Tibial nerve (tissue), 4 donors: ENCODE results near the gene CRYL1. TPM values are rescaled to one million over a fixed set of nuclear protein-coding genes. Genes with fewer than 3 reads are reported as not detected.

Experiments used
- DNase-seq, 2 donors: peaks; one replicate each; pipeline ENCODE4 v3.0.0-alpha.2; 2019; ENCODE audit warnings: low spot score in 2 of 2
- H3K27ac ChIP-seq, 4 donors: fragments of 200-600 bp; sonication (generic) in 3 of 4; one replicate each; pipeline ENCODE4 v1.5.1; 2017 to 2019; ENCODE audit warnings: mild to moderate bottlenecking in 1 of 4
- H3K27me3 ChIP-seq, 2 donors: fragments of 200-600 bp; sonication (generic) in 1 of 2; one replicate each; pipeline versions ENCODE4 v1.5.1 to v1.6.0; 2017 to 2019
- H3K36me3 ChIP-seq, 3 donors: fragments of 200-600 bp; sonication (generic); one replicate each; pipeline ENCODE4 v1.5.1; 2018 to 2019
- H3K4me1 ChIP-seq, 4 donors: fragments of 200-600 bp; sonication (generic) in 3 of 4; one replicate each; pipeline ENCODE4 v1.5.1; 2017 to 2019
- H3K4me3 ChIP-seq, 4 donors: fragments of 200-600 bp; sonication (generic) in 3 of 4; one replicate each; pipeline ENCODE4 v1.5.1; 2017 to 2019; ENCODE audit warnings: mild to moderate bottlenecking in 1 of 4, moderate library complexity in 1 of 4
- H3K9me3 ChIP-seq, 4 donors: fragments of 200-600 bp; sonication (generic) in 3 of 4; one replicate each; pipeline ENCODE4 v1.5.1; 2017 to 2019
- EP300 ChIP-seq, 2 donors: sonication (generic); formaldehyde crosslinking; IDR thresholded peaks; one replicate each; pipeline ENCODE4 v1.6.1; 2017; ENCODE audit warnings: antibody characterized with exemption in 2 of 2, mild to moderate bottlenecking in 1 of 2
- POLR2A ChIP-seq, 2 donors: fragments of 450-650 bp; IDR thresholded peaks; one replicate each; pipeline ENCODE4 v1.6.1; 2017; ENCODE audit warnings: antibody characterized with exemption in 2 of 2, mild to moderate bottlenecking in 2 of 2, moderate library complexity in 2 of 2
- WGBS, 2 donors: methylation state at CpG; one replicate each; pipeline ENCODE4 v1.1.5; 2018; 5-methylcytosine and 5-hydroxymethylcytosine counted together
- total RNA-seq, 4 donors: library from RNA; depleted of rRNA; stranded (reverse); fragments of >200 nt; gene quantifications; one replicate each; pipeline ENCODE4 v1.1.0, GENCODE V29; 2016
- TF ChIP-seq, protein P1 (sequence below), 5 experiments: fragments of 200-600 bp in 3 of 5; fragments of 450-650 bp in 2 of 5; sonication (generic) in 3 of 5; IDR thresholded peaks; one replicate each; pipeline ENCODE4 v1.5.1; 2016 to 2019; ENCODE audit warnings: antibody characterized with exemption in 5 of 5, mild to moderate bottlenecking in 3 of 5, moderate library complexity in 2 of 5

CRYL1 gene
- total RNA-seq, 4 donors from 2014 or later, result 33.9 to 60.5 (median 49.5) TPM

DNA sequence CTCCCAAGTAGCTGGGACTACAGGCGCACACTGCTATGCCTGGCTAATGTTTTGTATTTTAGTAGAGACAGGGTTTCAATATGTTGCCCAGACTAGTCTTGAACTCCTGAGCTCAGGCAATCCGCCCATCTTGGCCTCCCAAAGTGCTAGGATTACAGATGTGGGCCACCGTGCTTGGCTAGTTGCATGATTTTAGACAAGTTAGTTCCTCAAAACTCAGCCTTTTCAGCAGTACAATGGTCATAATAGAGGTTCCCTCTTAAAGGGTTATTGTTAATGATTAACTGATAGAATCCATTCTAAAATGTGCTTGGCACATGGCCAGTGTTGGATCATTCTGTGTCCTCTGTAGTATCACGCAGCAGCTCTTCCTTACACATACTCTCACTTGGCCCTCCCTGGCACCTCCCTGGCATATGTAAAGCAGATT, 21.8 kb upstream of the CRYL1 start:
- Histone ChIP-seq H3K36me3 (no peaks in the 10 kb centered on the region), H3K4me3 (no peak overlapping the region), H3K27me3 (no peaks in the 10 kb centered on the region), H3K27ac (no peak overlapping the region), H3K4me1 (peaks cover 0 to 20% (median 2%) of the 10 kb centered on the region in 4 donors), H3K9me3 (no peaks in the 10 kb centered on the region)
- DNase-seq, result no peak
- TF ChIP-seq POLR2A (IDR thresholded peaks at IDR 0.05) (no peak), EP300 (IDR thresholded peaks at IDR 0.05) (no peak)
- TF ChIP-seq, protein P1, sequence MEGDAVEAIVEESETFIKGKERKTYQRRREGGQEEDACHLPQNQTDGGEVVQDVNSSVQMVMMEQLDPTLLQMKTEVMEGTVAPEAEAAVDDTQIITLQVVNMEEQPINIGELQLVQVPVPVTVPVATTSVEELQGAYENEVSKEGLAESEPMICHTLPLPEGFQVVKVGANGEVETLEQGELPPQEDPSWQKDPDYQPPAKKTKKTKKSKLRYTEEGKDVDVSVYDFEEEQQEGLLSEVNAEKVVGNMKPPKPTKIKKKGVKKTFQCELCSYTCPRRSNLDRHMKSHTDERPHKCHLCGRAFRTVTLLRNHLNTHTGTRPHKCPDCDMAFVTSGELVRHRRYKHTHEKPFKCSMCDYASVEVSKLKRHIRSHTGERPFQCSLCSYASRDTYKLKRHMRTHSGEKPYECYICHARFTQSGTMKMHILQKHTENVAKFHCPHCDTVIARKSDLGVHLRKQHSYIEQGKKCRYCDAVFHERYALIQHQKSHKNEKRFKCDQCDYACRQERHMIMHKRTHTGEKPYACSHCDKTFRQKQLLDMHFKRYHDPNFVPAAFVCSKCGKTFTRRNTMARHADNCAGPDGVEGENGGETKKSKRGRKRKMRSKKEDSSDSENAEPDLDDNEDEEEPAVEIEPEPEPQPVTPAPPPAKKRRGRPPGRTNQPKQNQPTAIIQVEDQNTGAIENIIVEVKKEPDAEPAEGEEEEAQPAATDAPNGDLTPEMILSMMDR (IDR thresholded peaks at IDR 0.05), result no peak
- 62 to 67% methylated on average over 4 of the region's 4 CpGs for WGBS, 2 donors

DNA sequence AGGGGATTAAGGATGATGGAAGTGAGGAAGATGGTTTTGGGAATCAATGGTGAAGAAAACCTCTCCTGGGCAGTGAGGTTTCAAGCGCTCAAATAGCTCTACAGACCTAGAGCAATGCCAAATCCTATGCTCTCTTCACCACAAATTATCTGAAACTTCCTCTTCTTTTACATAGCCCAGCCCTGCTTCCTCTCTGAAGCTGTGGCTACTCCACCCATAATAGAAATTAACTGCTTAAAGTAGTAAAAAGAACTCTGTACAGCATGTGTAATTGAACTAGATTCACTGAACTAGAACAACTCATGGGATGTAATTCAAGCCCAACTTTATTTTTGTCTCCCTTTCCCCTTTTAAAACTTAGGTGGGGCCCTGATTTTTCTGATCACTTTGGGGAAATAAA, 20.9 kb upstream of the CRYL1 start:
- Histone ChIP-seq H3K4me3 (no peak overlapping the region), H3K9me3 (no peaks in the 10 kb centered on the region), H3K36me3 (no peaks in the 10 kb centered on the region), H3K4me1 (peaks cover 0 to 11% (median 2%) of the 10 kb centered on the region in 4 donors), H3K27me3 (no peaks in the 10 kb centered on the region), H3K27ac (no peak overlapping the region)
- DNase-seq, result no peak
- 63 to 70% methylated on average over 1 of the region's 1 CpG for WGBS, 2 donors
- no peak for TF ChIP-seq EP300 (IDR thresholded peaks at IDR 0.05)
- TF ChIP-seq, protein P1 (IDR thresholded peaks at IDR 0.05), result no peak
- no peak for TF ChIP-seq POLR2A (IDR thresholded peaks at IDR 0.05)

DNA sequence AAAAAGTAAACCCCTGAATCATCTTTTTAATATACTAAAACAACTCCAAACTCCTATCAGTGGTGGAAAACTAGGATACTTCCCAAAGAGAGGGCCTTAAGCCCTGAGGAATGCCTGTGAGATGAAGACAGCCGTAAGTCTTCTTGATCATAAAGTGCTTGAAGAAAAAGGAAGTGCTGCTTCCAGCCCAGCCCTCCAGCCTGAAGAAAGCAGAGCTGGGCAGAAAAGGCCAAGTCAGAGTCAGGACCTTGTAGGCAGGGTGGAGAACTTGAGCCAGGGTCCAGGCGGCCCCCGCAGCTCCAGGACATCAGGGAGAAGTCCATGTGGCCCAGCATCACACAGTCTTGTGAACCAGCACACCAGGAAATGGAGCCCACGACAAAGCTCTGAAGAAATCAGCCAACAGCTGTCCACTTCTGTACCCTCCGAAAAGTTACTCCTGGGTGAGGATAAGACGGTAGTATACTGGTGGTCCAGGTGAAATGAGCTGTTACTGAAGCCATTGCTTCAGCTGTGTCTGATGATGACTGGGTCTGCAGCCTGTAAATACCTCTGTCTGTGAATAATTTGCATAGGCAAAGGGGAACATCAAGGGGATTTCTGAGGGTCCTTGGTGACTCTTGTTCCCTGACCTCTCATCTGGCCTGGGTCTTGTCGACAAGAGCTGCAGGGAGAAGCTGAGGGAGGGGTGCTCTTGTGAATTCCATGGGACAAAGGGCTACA, 18.7 kb upstream of the CRYL1 start:
- Histone ChIP-seq H3K4me1 (no peaks in the 10 kb centered on the region), H3K27ac (no peak overlapping the region), H3K27me3 (no peaks in the 10 kb centered on the region), H3K36me3 (no peaks in the 10 kb centered on the region), H3K4me3 (no peak overlapping the region), H3K9me3 (no peaks in the 10 kb centered on the region)
- TF ChIP-seq POLR2A (IDR thresholded peaks at IDR 0.05) (no peak), EP300 (IDR thresholded peaks at IDR 0.05) (no peak)
- TF ChIP-seq, protein P1 (IDR thresholded peaks at IDR 0.05), result no peak
- WGBS, 2 donors, result 77 to 82% methylated on average over 7 of the region's 7 CpGs
- no peak for DNase-seq

DNA sequence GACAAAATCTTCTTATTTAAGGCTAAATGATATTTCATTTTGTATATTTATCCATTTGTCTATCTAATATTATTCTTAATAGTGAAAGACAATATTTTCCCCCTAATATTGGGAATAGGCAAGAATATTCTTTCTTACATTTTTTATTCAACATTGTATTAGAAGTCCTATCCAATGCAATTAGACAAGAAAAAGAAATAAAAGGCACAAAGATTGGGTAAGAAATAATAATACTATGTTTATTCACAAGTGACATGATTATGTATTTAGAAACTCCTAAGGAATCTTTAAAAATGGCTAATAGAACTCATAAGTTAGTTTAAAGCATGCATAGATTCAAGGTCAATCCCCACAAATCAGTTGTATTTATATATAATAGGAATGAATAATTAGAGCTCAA, 11.3 kb upstream of the CRYL1 start:
- peaks cover 0 to 6% (median 0%) of the 10 kb centered on the region in 4 donors for H3K9me3 ChIP-seq
- H3K36me3 ChIP-seq, result no peaks in the 10 kb centered on the region
- DNase-seq, result no peak
- H3K4me1 ChIP-seq, result no peaks in the 10 kb centered on the region
- no peak overlapping the region for H3K27ac ChIP-seq
- TF ChIP-seq EP300 (IDR thresholded peaks at IDR 0.05) (no peak), POLR2A (IDR thresholded peaks at IDR 0.05) (no peak)
- TF ChIP-seq, protein P1 (IDR thresholded peaks at IDR 0.05), result no peak
- H3K4me3 ChIP-seq, result no peak overlapping the region
- H3K27me3 ChIP-seq, result no peaks in the 10 kb centered on the region

DNA sequence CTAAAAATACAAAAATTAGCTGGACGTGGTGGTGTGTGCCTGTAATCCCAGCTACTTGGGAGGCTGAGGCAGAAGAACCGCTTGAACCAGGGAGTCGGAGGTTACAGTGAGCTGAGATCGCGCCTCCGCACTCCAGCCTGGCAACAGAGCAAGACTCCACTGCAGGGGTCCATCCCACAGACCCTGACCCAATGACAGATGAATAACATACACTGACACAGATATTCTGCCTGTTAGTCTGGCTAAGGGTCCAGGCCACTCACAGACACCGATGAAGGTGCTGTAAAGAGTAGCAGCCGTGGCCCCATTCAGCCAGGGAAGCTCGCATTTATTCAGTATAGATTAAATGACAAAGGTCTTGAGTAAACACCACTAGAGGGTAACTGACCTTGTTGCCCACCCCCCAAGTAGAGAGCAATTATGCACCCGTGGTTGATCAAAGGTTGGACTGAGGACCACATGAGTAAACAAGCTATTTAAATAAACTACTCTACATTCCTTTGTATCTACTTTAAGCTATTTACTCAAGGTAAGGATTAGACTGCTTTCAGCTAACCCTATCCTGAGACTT, 8.5 kb upstream of the CRYL1 start:
- TF ChIP-seq EP300 (IDR thresholded peaks at IDR 0.05) (no peak), POLR2A (IDR thresholded peaks at IDR 0.05) (no peak)
- TF ChIP-seq, protein P1 (IDR thresholded peaks at IDR 0.05), result no peak
- WGBS, 2 donors, result 82 to 83% methylated on average over 10 of the region's 10 CpGs
- no peaks in the 10 kb centered on the region for H3K36me3 ChIP-seq

More for the DNA sequence above, 8.5 kb upstream of the CRYL1 start:
- Histone ChIP-seq H3K27ac (no peak overlapping the region), H3K27me3 (no peaks in the 10 kb centered on the region), H3K4me3 (no peak overlapping the region), H3K9me3 (peaks cover 0 to 6% (median 0%) of the 10 kb centered on the region in 4 donors), H3K4me1 (no peaks in the 10 kb centered on the region)
- no peak for DNase-seq
